Muscle layer of duodenum (tissue), 2 donors: ENCODE data around the gene C10orf143.
"Not testable (repeated sequence)": the region's sequence is repeated elsewhere in the genome, so short reads cannot be mapped to it uniquely, and the experiment has no call there.

Experiments used
- H3K27ac ChIP-seq: one replicate; pipeline ENCODE4 v1.7.0; 2013; ENCODE audit warnings: mild to moderate bottlenecking, low read length
- H3K27me3 ChIP-seq: one replicate; pipeline ENCODE4 v1.7.0; 2013; ENCODE audit warnings: low read depth, mild to moderate bottlenecking, control low read depth, low read length
- H3K36me3 ChIP-seq, 2 donors: one replicate each; pipeline ENCODE4 v1.7.0; 2013; ENCODE audit warnings: low read length in 2 of 2, control low read depth in 1 of 2, mild to moderate bottlenecking in 1 of 2; ENCODE audit not compliant: insufficient read depth in 2 of 2, control insufficient read depth in 1 of 2
- H3K4me1 ChIP-seq, 2 donors: one replicate each; pipeline ENCODE4 v1.7.0; 2013; ENCODE audit warnings: low read length in 2 of 2, mild to moderate bottlenecking in 2 of 2, control low read depth in 1 of 2, moderate library complexity in 1 of 2; ENCODE audit not compliant: insufficient read depth in 2 of 2, control insufficient read depth in 1 of 2
- H3K4me3 ChIP-seq, 2 donors: one replicate each; pipeline ENCODE4 v1.7.0; 2013; ENCODE audit warnings: low read length in 2 of 2, low read depth in 1 of 2, mild to moderate bottlenecking in 1 of 2
- H3K9me3 ChIP-seq, 2 donors: one replicate each; pipeline ENCODE4 v1.7.0; 2013; ENCODE audit warnings: low read length in 2 of 2, control low read depth in 1 of 2, mild to moderate bottlenecking in 1 of 2; ENCODE audit not compliant: control insufficient read depth in 1 of 2
- donor health status: healthy.

Gene C10orf143

DNA sequence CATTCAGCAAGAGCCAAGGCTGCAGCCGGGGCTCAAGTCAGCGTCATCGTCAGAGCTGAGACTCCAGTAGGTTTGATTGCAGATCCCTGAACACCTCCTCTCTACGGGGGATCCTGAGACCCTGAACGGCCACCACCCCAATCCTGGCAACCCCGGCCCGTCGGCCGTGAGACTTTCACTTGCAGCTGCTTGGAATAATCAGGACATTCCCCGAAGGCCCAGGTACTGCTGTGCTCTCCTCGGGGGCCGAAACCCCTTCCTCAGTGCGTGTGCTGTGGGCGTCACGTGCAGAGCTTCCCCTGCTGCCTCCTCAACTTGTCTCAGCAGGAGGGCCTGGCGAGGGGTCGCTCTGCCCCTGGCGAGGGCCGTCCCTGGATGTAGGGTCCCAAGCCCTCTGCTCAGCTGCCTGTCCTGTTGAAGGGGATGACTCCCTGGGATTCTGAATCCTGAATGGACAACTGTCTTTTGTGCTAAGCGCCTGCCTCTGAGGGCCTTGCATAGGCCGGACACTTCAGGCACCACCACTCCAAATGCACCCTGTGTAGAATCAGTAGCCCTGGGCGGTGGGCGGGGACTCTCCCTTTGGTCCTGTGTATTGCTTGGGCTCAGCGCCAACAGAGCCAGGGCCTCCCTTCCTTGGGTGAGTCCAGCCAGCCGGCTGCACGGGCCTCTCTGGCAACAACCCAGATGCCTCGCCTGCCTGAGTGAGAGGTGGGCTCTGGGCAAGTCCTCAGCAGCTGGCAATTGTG, 82.7 kb downstream of the C10orf143 start:
- Histone ChIP-seq H3K9me3 (no peaks in the 10 kb centered on the region), H3K27me3 (no peaks in the 10 kb centered on the region), H3K27ac (no peak overlapping the region), H3K4me3 (no peak overlapping the region), H3K4me1 (no peaks in the 10 kb centered on the region), H3K36me3 (no peaks in the 10 kb centered on the region)

DNA sequence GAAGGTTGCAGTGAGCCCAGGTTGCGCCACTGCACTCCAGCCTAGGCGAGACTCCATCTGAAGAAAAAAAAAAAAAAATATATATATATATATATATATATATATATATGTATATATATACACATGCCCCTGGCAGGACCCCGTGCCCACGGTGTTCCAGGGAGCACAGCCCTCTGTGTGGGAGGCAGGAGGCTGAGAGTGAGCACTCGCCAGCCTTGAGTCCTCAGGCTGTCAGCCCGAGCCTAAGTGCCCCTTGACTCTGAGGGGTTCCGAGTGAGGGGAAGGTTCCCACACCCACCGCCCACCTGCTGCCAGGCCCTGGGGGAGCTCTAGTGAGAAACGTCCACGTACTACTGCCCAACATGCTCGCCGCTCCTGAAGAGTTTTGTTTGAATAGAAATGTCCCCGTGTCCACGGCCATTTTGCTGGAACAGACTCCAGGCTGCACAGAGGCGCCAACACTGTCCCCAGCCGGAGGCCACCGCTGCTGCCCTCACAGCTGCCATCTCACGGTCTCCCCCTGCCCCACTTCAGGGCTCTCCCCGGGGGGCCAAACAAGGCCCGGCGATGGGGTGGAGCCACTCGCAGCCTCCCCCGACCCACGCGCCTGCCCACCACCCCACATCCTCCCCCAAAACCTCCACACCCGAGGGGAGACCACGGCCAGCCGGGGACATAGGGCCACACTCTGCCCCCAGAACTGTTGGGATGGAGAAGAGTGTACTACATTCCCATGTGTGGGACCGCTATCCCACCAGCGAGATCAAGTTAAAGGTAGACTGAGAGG, 83.8 kb downstream of the C10orf143 start:
- Histone ChIP-seq H3K36me3 (no peaks in the 10 kb centered on the region), H3K27me3 (no peaks in the 10 kb centered on the region), H3K4me3 (no peak overlapping the region), H3K27ac (no peak overlapping the region), H3K4me1 (no peaks in the 10 kb centered on the region), H3K9me3 (no peaks in the 10 kb centered on the region)

GRCh38 chr10:130025811-130026485, 84.7 kb downstream of the C10orf143 start:
- Histone ChIP-seq H3K27ac (no peak overlapping the region), H3K4me3 (no peak overlapping the region), H3K27me3 (no peaks in the 10 kb centered on the region), H3K36me3 (no peaks in the 10 kb centered on the region), H3K4me1 (no peaks in the 10 kb centered on the region), H3K9me3 (no peaks in the 10 kb centered on the region)

- no peaks in the 10 kb centered on the region for H3K4me1 ChIP-seq
- H3K27me3 ChIP-seq, result no peaks in the 10 kb centered on the region
- no peaks in the 10 kb centered on the region for H3K9me3 ChIP-seq
- H3K36me3 ChIP-seq, result no peaks in the 10 kb centered on the region
- H3K27ac ChIP-seq, result no peak overlapping the region
- no peak overlapping the region for H3K4me3 ChIP-seq
These were observed 85.3 kb downstream of the C10orf143 start for GRCh38 chr10:130025326-130025725.

DNA sequence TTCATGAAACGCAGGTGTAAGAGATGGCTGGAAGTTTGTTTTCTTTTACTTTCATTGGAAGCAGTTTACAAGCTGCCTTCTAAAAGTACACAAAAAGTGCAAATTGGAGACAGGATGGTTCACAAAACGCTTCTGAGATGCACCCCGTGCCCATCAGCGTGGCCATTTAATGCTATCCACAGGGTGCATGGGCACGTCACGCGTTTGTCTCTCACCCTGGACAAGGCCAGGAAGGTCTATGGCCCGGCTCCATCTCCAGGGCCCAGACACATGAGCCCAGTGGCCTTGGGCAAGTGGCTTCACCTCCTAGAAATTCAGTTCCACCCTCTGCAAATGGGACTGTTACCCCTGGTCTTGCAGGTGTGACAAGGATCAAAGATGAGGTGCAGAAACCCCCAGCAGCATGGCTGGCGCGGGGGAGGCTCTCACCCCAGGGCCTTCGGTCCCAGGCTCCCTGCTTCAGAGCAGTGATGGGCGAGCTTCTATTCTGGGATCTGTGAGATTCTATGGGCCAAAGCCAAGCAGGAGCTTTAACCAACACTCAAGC, 85.8 kb downstream of the C10orf143 start:
- Histone ChIP-seq H3K9me3 (no peaks in the 10 kb centered on the region), H3K27ac (no peak overlapping the region), H3K36me3 (no peaks in the 10 kb centered on the region), H3K4me1 (no peaks in the 10 kb centered on the region), H3K4me3 (no peak overlapping the region), H3K27me3 (no peaks in the 10 kb centered on the region)

GRCh38 chr10:130024326-130024725, 86.3 kb downstream of the C10orf143 start:
- H3K4me3 ChIP-seq, H3K36me3 ChIP-seq, H3K27ac ChIP-seq, H3K4me1 ChIP-seq, H3K9me3 ChIP-seq, H3K27me3 ChIP-seq: not testable (repeated sequence)

DNA sequence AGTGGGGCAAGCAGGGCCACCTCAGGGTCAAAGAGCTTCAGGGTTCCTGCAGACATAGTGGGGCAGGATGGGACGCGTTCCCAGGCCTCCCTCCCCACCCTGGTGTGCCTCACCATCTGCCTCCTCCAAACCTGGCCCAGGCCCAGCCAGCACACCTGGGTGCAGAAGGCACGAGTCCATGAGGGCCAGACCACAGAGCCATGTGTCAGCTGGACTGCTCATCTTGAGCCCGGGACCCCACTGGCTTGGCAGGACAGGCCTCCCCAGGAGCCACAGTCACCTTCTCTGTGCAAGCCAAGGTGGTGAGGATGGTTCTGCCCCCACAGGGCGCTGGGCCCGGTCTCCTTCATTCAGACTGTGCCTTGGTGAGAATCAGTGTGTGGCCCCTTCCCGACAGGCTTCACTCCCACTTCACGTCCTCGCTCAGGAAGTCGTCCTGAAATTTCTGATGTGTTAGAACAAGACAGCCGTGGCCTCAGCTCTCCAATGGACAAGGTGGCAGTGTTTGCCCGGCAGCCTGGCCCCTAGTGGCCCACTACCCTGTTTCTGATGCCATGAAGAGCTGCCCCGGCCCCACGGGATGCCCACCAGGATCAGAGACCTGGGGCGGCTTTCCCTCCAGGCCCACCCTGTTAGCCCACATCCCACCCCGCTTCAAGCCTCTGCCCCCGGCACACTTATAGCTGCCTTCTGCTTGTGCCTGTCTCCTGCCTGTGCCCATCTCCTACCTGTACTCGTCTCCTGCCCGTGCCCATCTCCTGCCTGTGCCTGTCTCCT, 87.0 kb downstream of the C10orf143 start:
- H3K27ac ChIP-seq, result no peak overlapping the region
- no peak overlapping the region for H3K4me3 ChIP-seq
- H3K36me3 ChIP-seq, result no peaks in the 10 kb centered on the region
- H3K9me3 ChIP-seq, result no peaks in the 10 kb centered on the region
- H3K4me1 ChIP-seq, result no peaks in the 10 kb centered on the region
- no peaks in the 10 kb centered on the region for H3K27me3 ChIP-seq

DNA sequence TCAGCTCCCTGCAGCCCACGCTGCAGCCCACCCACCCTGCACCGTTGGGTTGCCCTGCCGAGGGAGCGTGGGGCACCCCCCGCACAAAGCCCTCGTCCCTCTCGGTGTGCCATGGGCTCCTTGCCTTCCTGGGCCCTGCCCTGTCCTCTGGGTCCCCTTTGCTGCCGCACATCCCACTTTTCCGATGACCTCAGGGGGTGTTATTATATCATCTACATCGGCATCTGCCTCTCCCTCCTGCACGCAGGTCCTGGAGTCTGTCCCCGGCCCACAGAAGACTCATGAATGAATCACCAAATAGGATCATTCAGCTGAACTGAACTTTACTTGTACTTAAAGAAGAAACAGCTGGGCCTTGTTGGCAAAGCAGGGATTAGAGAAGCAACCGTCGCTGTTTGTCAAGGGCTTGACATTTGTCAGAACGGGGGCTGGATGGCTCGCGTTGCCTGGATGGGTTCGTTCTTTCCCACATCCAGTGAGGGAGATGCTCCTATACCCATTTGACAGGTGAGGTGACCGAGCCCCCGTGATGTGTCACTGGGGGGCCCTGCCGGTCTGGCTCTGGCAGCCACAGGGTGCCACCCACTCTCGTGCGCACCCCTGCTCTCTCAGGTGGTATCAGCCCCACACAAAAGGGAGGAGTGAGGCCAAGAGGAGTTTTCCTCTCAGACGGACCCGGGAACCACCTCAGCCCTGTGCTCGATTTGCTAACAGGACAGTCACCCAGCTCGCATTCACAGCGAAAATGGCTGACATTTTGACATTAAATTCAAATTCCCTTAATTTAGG, 87.9 kb downstream of the C10orf143 start:
- Histone ChIP-seq H3K4me1 (no peaks in the 10 kb centered on the region), H3K4me3 (no peak overlapping the region), H3K27ac (no peak overlapping the region), H3K27me3 (no peaks in the 10 kb centered on the region), H3K9me3 (no peaks in the 10 kb centered on the region), H3K36me3 (no peaks in the 10 kb centered on the region)

- Histone ChIP-seq H3K4me1 (no peaks in the 10 kb centered on the region), H3K4me3 (no peak overlapping the region), H3K27ac (no peak overlapping the region), H3K36me3 (no peaks in the 10 kb centered on the region), H3K9me3 (no peaks in the 10 kb centered on the region), H3K27me3 (no peaks in the 10 kb centered on the region)
These were observed 88.5 kb downstream of the C10orf143 start for GRCh38 chr10:130022086-130022485.

DNA sequence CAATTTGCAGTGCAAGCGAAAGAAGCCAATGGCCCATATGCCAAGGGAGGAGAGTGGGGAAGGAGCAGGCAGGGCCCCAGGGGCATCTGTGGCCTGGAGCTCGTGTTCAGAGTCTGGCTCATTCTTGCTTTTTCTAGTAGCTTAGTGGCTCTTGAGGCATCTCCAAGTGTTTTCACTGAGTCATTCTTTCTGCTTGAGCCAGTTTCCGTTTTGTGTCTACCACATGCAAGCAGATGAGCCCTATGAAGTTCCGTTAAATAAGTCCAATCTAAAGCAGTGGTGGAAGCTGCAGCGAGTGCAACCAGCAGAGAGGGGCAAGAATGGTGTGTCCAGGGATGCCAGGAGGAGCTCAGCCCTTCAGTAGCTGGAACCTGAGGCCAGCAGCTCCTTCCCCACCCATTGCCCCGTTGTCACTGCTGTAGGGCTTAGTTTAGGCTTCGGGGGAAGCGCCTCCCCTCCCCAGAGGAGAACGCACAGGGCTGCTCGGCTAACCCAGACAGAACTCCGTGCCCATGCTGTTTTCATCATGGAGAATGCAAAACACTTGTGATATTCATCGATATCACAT, 89.2 kb downstream of the C10orf143 start:
- no peak overlapping the region for H3K27ac ChIP-seq
- no peak overlapping the region for H3K4me3 ChIP-seq
- no peaks in the 10 kb centered on the region for H3K36me3 ChIP-seq
- H3K9me3 ChIP-seq, result no peaks in the 10 kb centered on the region
- H3K4me1 ChIP-seq, result no peaks in the 10 kb centered on the region
- H3K27me3 ChIP-seq, result no peaks in the 10 kb centered on the region
